ENCODE measurements around the gene SLC35G4.
"Not testable (repeated sequence)": the region's sequence is repeated elsewhere in the genome, so short reads cannot be mapped to it uniquely, and the experiment has no call there.

The SLC35G4 gene

DNA sequence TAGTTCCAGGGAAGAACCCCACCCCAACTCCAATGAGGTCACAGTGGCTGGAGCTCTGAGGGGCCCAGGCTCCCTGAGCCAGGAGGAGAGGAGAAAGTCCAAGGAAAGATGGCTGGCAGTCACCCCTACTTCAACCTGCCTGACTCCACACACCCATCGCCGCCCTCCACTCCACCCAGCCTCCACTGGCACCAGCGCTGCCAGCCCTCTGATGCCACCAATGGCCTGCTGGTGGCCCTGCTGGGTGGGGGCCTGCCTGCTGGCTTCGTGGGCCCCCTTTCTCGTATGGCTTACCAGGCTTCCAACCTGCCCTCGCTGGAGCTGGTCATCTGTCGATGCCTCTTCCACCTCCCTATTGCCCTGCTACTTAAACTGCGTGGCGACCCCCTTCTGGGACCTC, at the start of gene SLC35G4:
TSS of gene SLC35G4 (plus strand) at position 109 of the 400 bp plus-strand sequence. CDS start at position 109, 0 bp downstream.
- not testable (repeated sequence) for DNase-seq (ENCODE audit: low read depth)

DNA sequence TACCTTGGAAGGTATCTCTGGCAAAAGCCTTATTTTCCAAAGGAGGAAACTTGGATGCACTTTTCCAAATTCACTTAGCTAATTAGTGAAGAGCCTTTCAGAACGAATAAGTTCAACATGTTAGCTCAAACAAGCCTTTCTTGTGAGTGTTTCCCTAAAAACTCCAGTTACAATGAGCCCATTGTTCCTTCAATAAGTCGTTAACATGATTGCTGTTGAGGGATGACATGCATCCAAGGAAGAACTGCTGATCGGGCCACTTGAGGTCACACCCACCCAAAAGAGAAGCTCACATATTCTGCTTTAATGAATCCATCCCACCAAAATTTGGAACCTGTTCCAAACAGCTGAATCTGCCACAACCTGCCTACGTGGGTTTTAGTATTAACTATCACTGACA, 48.1 kb upstream of the SLC35G4 start:
- H3K4me3 ChIP-seq (ENCODE audit: control insufficient read depth, low read depth, low read length) = no peak overlapping the region
- no peak for TF ChIP-seq CTCF (conservative IDR thresholded peaks at IDR 0.05; ENCODE audit: control insufficient read depth, insufficient read depth, low read depth, low read length)
- DNase-seq (ENCODE audit: low read depth) = no peak

More for the DNA sequence above, at the start of gene SLC35G4:
- H3K4me3 ChIP-seq (ENCODE audit: control insufficient read depth, low read depth, low read length) = not testable (repeated sequence)

DNA sequence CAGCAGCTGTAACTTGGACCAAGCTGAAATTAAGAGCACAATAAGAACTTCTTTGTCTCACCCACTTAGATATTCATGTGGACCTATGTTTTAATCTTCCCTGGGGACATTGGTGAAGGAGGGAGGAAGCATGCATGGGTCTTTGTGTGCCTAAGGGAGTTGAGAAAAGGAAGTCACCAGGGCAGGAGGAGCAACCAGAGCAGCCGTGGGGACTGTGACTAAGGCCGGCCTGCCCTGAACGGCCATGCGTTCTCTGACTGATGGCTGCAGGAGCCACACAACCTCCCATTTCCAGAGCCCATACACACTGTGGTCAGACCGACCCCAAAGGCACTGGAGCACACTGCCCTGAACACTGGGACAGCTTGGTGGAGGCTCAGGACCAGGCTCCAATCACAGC, 43.7 kb upstream of the SLC35G4 start:
- TF ChIP-seq CTCF (conservative IDR thresholded peaks at IDR 0.05; ENCODE audit: control insufficient read depth, insufficient read depth, low read depth, low read length) = no peak
- DNase-seq (ENCODE audit: low read depth) = no peak
- H3K4me3 ChIP-seq (ENCODE audit: control insufficient read depth, low read depth, low read length) = no peak overlapping the region

GRCh38 chr18:11566236-11566965, 43.0 kb upstream of the SLC35G4 start:
- no peak for DNase-seq (ENCODE audit: low read depth)
- TF ChIP-seq CTCF (conservative IDR thresholded peaks at IDR 0.05; ENCODE audit: control insufficient read depth, insufficient read depth, low read depth, low read length) = no peak
- H3K4me3 ChIP-seq (ENCODE audit: control insufficient read depth, low read depth, low read length) = no peak overlapping the region

- no peak overlapping the region for H3K4me3 ChIP-seq (ENCODE audit: control insufficient read depth, low read depth, low read length)
- no peak for TF ChIP-seq CTCF (conservative IDR thresholded peaks at IDR 0.05; ENCODE audit: control insufficient read depth, insufficient read depth, low read depth, low read length)
- no peak for DNase-seq (ENCODE audit: low read depth)
Measured at GRCh38 chr18:11567396-11567795, 42.0 kb upstream of the SLC35G4 start.

- DNase-seq (ENCODE audit: low read depth) = no peak
- no peak for TF ChIP-seq CTCF (conservative IDR thresholded peaks at IDR 0.05; ENCODE audit: control insufficient read depth, insufficient read depth, low read depth, low read length)
Measured at GRCh38 chr18:11570073-11570588, 39.3 kb upstream of the SLC35G4 start.

DNA sequence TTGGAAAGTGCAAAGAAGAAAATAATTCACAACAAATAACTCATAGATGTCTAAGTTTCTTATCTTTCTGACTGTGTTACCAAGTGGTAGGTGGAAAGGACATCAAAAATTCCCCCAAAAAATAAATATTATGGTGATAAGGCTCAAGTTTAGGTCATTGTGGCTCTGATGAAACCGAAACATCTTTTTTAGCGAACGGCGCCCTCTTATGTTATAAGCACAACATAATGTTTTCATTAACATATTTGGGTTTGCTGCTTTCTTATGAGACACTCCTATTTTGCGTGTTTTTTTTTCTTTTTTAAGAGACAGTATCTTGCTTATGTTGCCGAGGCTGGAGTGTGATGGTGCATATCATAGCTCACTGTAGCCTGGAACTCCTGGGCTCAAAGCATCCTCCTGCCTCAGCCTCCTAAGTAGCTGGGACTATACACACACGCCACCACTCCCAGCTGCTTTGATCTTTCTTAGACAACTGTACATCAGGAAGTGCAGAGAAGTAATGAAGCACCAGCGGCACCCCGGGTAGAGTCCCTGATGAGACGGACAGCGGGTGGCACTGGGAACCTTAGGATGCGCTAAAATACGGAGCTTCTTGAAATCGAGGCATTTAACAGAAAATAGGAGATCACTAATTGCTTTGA, 38.5 kb upstream of the SLC35G4 start:
- peak; percentile 35 for TF ChIP-seq CTCF (conservative IDR thresholded peaks at IDR 0.05; ENCODE audit: control insufficient read depth, insufficient read depth, low read depth, low read length)
- DNase-seq (ENCODE audit: low read depth) = peak; percentile 39
- H3K4me3 ChIP-seq (ENCODE audit: control insufficient read depth, low read depth, low read length) = no peak overlapping the region

More at GRCh38 chr18:11570073-11570588, 39.3 kb upstream of the SLC35G4 start:
- H3K4me3 ChIP-seq (ENCODE audit: control insufficient read depth, low read depth, low read length) = no peak overlapping the region

All from fibroblast of mammary gland (primary cell).